ENCODE data around the gene CLASP1. TPM values are rescaled to one million over a fixed set of nuclear protein-coding genes. Genes with fewer than 3 reads are reported as not detected.

Gene CLASP1
- total and polyA plus RNA-seq, 3 donors from 2014 or later: 43.8 to 130 (median 103) TPM

DNA sequence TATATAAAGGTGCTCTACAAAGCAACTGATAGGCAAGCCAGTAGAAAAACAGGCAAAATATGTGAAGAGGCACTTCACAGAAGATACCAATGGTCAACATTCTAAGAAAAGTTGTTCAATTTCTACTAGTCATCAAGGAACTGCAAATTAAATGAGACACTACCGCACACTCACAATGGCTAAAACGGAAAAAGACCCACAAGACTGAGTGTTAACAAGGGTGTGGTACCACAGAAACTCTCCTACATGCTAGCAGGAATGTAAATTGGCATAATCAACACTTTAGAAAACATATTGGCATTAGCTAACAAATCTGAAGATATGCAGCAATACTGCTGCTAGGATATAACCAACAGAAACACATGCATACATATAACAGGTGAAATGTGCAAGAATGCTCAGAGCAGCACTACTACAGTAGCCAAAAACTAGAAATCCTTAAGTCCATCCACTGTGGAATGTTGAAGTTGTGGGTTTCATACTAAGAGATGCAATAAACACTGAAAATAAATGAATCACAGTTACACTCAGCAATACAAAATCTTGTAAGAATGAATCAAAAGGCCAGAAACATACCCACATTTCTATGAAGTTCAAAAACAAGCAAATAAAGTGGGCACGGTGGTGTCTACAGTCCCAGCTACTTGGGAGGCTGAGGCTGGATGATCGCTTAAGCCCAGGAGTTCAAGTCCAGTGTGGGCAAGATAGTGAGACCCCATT lies 109.4 kb downstream of the CLASP1 start:
- 75 to 91% methylated on average over 4 of the region's 4 CpGs for WGBS, 2 donors
- TF ChIP-seq CTCF (IDR thresholded peaks at IDR 0.05) (no peak), POLR2A (IDR thresholded peaks at IDR 0.05) (no peak)
- no peaks in the 10 kb centered on the region for H3K9me3 ChIP-seq
- intact Hi-C loops (cut with DNase I; ENCODE audit: low total_unique reads): no loop called here
- no peak overlapping the region for H3K4me3 ChIP-seq
- DNase-seq: no peak
- H3K27ac ChIP-seq: peak overlapping the region; percentile 4 to 33
- H3K36me3 ChIP-seq (ENCODE audit: low read depth, missing control alignments): no peaks in the 10 kb centered on the region
- no peaks in the 10 kb centered on the region for H3K27me3 ChIP-seq
- H3K4me1 ChIP-seq: peaks cover 19% of the 10 kb centered on the region

DNA sequence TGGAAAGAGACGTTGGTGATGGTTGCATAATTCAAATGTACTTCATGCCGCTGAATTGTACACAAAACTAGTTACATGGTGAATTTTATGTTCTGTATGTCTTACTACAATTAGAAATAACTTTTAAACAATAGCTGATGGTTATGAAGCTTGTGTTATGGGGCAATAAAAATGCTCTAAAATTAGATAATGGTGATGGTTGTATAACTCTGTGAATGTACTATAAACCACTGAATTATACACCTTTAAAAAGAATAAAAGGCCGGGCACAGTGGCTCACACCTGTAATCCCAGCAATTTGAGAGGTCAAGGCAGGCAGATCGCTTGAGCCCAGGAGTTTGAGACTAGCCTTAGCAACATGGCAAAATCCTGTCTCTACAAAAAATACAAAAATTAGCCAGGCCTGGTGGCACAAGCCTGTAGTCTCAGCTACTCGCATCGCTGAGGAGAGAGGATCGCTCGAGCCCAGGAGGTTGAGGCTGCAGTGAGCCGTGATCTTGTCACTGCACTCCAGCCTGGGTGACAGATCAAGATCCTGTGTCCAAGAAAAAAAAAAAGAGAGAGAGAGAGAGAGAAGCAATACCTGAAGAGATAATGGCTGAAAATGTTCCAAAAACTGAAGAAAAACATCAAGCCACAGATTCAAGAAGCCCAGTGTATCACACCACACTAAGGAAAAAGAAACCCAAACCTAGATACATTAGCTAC lies 112.3 kb downstream of the CLASP1 start:
- 72 to 85% methylated on average over 9 of the region's 9 CpGs for WGBS, 2 donors
- DNase-seq: no peak
- Histone ChIP-seq H3K4me1 (peaks cover 40% of the 10 kb centered on the region), H3K27ac (peak overlapping the region in 1 of 2 donors; percentile 12), H3K36me3 (ENCODE audit: low read depth, missing control alignments) (no peaks in the 10 kb centered on the region), H3K27me3 (no peaks in the 10 kb centered on the region), H3K9me3 (no peaks in the 10 kb centered on the region), H3K4me3 (no peak overlapping the region)
- TF ChIP-seq CTCF (IDR thresholded peaks at IDR 0.05) (no peak), POLR2A (IDR thresholded peaks at IDR 0.05) (no peak)
- intact Hi-C loops (cut with DNase I; ENCODE audit: low total_unique reads): no loop called here

GRCh38 chr2:121536347-121536746 lies 112.9 kb downstream of the CLASP1 start:
- no peak overlapping the region for H3K27ac ChIP-seq
- no peaks in the 10 kb centered on the region for H3K36me3 ChIP-seq (ENCODE audit: low read depth, missing control alignments)
- H3K27me3 ChIP-seq: no peaks in the 10 kb centered on the region
- DNase-seq: no peak
- H3K9me3 ChIP-seq: no peaks in the 10 kb centered on the region
- H3K4me3 ChIP-seq: no peak overlapping the region
- peaks cover 43% of the 10 kb centered on the region for H3K4me1 ChIP-seq
- TF ChIP-seq CTCF (IDR thresholded peaks at IDR 0.05) (no peak), POLR2A (IDR thresholded peaks at IDR 0.05) (no peak)
- intact Hi-C loops (cut with DNase I; ENCODE audit: low total_unique reads): no loop called here
- WGBS, 2 donors: 60 to 73% methylated on average over 1 of the region's 1 CpG

- H3K27ac ChIP-seq: peak overlapping the region; percentile 60 to 93
These were observed 115.3 kb downstream of the CLASP1 start for GRCh38 chr2:121534007-121534406.

More at GRCh38 chr2:121534007-121534406, 115.3 kb downstream of the CLASP1 start:
- no peak for DNase-seq
- TF ChIP-seq POLR2A (IDR thresholded peaks at IDR 0.05): no peak
- TF ChIP-seq CTCF (IDR thresholded peaks at IDR 0.05): no peak
- Histone ChIP-seq H3K4me3 (no peak overlapping the region), H3K27me3 (no peaks in the 10 kb centered on the region), H3K4me1 (peaks cover 46% of the 10 kb centered on the region), H3K9me3 (no peaks in the 10 kb centered on the region), H3K36me3 (ENCODE audit: low read depth, missing control alignments) (no peaks in the 10 kb centered on the region)
- intact Hi-C loops (cut with DNase I; ENCODE audit: low total_unique reads): no loop called here
